GM12865 (cell line): ENCODE data around the gene INPPL1.
"Not testable (repeated sequence)": the region's sequence is repeated elsewhere in the genome, so short reads cannot be mapped to it uniquely, and the experiment has no call there.

ENCODE experiments used
- DNase-seq: peaks from one replicate; pipeline ENCODE4 v3.0.0; 2010; ENCODE audit warnings: low read depth
- H3K4me3 ChIP-seq: 2 replicates; pipeline ENCODE4 v1.5.1; 2011; ENCODE audit warnings: mild to moderate bottlenecking, low read depth, low read length, control low read depth
- TF ChIP-seq, protein P1 (sequence below): IDR thresholded peaks from 2 replicates; pipeline ENCODE4 v1.5.1; 2011; ENCODE audit warnings: low read length, control low read depth, low read depth, inconsistent platforms; ENCODE audit not compliant: insufficient read depth; ENCODE audit errors: missing control alignments

INPPL1 gene

DNA sequence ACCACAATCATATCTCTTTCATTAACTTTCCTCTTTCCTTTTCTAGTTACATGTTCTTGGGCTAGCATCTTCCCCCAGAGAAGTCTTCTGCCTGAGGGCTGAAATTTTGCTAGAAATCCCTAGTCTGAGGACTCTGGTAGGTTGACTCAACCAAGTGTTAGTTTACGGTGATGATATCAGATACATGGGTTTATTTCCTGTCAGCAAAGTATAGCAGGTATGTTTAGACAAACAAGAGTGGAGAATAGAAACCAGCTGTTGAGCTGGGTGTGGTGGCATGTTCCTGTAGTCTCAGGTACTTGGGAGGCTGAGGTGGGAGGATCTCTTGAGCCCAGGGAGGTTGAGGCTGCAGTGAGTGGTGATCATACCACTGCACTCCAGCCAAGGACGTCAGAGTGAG is 21.4 kb upstream of the INPPL1 start:
- DNase-seq, result no peak
- H3K4me3 ChIP-seq, result no peak overlapping the region
- TF ChIP-seq, protein P1, sequence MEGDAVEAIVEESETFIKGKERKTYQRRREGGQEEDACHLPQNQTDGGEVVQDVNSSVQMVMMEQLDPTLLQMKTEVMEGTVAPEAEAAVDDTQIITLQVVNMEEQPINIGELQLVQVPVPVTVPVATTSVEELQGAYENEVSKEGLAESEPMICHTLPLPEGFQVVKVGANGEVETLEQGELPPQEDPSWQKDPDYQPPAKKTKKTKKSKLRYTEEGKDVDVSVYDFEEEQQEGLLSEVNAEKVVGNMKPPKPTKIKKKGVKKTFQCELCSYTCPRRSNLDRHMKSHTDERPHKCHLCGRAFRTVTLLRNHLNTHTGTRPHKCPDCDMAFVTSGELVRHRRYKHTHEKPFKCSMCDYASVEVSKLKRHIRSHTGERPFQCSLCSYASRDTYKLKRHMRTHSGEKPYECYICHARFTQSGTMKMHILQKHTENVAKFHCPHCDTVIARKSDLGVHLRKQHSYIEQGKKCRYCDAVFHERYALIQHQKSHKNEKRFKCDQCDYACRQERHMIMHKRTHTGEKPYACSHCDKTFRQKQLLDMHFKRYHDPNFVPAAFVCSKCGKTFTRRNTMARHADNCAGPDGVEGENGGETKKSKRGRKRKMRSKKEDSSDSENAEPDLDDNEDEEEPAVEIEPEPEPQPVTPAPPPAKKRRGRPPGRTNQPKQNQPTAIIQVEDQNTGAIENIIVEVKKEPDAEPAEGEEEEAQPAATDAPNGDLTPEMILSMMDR, result no peak

DNA sequence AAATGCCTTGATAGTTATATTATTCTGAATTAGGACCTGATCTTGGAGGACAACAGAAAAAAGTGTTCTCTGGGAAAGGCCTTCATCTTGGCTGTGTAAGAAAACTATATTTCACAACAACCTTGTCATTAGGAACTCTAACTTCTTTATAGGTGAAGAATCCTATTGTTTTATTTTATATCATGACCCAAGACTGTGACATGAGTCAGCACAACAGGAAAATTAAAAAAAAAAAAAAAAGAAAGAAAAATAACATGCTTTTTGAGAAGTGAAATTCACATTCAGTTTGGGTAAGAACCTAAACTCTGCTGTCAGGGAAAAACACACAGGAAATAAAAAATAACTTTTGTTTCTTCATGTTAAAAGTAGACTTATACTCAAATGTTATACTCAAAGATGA is 19.7 kb upstream of the INPPL1 start:
- DNase-seq, result no peak
- TF ChIP-seq, protein P1, result no peak
- H3K4me3 ChIP-seq, result no peak overlapping the region

DNA sequence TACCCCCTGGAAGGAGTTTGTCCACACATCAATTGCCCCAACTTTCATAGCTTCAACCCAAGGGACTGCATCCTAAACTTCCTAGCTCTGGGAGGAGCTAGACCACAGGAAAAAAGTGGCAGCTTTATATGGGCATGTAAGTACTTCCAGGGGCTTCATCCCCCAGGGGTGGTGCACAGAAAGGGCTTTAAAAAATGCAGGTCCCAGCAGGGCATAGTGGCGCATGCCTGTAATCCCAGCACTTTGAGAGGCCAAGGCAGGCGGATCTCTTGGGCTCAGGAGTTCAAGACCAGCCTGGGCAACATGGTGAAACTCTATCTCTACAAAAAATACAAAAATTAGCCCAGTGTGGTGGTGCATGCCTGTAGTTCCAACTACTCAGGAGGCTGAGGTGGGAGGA is 17.8 kb upstream of the INPPL1 start:
- H3K4me3 ChIP-seq, DNase-seq: not testable (repeated sequence)

DNA sequence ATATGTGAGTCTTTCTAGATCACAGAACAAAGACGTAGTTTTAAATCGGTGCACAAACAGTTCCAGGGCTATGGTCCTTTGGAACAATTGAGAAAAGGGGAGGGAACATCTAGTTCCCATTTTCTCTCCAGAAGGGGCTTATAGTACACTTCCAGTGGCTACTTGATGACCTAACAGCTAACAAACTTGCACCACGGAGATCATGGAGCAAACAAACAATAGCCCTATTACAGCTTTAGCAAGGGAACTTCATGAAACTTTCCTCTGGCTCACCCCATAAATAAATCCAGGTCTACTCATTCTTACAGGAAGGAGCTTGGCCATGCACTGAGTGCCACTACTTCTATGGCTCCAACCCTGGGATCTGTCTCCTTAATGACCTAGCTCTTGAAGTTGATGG is 16.3 kb upstream of the INPPL1 start:
- TF ChIP-seq, protein P1, result no peak
- no peak for DNase-seq
- H3K4me3 ChIP-seq, result no peak overlapping the region

DNA sequence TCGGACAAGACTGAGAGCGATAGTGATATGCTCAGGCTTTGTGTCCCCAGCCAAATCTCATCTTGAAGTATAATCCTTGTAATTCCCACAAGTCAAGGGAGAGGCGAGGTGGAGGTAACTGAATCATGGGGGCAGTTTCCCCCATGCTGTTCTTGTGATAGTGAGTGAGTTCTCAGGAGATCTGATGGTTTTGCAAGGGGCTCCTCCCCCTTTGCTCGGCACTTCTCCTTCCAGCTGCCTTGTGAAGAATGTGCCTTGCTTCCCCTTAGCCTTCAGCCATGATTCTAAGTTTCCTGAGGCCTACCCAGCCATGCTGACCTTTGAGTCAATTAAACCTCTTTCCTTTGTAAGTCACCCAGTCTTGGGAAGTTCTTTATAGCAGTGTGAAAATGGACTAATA is 15.5 kb upstream of the INPPL1 start:
- no peak overlapping the region for H3K4me3 ChIP-seq
- TF ChIP-seq, protein P1, result no peak
- no peak for DNase-seq

DNA sequence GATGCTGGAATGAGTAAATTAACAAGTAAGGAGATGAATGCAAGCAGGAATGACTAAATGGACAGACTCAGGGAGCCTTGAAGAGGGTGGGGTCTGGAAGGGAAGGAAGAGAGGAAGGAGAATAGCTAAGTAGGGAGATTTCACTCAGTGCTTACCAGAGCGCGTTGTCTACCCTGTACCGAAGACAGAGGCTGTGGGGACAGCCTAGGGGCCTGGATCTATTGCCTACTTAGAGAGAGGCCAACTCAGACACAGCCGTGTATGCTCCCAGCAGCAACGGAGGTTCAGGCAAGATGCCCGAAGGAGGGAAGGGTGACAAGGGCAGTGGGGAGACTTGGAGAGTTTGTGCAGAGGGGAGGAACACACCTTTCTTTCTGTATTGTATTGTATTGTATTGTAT is 7.9 kb upstream of the INPPL1 start, which contains the start of gene FOLR2:
TSS of gene FOLR2 (plus strand) at position 157 of the 400 bp plus-strand sequence. CDS start 1,791 bp downstream, outside the sequence.
- no peak for DNase-seq
- TF ChIP-seq, protein P1, result no peak
- no peak within 1 kb of the TSS for H3K4me3 ChIP-seq

DNA sequence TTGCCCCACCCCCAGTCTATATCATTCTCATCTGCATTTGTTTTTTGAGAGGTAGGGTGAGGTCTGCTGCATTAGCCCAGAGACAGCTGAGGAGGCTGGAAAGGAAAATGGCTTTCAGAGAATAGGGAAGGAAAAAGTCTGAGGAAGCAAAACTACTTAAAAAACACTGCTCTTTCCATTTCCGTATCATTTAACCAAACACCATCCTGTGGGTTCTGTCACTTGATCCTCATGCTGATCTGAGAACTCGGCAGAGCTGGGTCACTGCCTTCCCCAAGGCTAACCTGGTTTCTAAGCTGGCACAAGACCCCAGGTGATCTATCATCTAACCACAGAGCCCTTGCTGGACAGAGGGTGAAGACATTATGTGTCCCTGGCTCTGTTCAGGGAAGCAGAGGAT is 6.7 kb upstream of the INPPL1 start:
- no peak overlapping the region for H3K4me3 ChIP-seq
- TF ChIP-seq, protein P1, result no peak
- DNase-seq, result no peak
